Measurements from ENCODE around the gene GNA15.
A peak's percentile ranks its signal among the peaks of the same experiment; 100 is the strongest.
"Not testable (repeated sequence)": the region's sequence is repeated elsewhere in the genome, so short reads cannot be mapped to it uniquely, and the experiment has no call there.

GNA15 gene

DNA sequence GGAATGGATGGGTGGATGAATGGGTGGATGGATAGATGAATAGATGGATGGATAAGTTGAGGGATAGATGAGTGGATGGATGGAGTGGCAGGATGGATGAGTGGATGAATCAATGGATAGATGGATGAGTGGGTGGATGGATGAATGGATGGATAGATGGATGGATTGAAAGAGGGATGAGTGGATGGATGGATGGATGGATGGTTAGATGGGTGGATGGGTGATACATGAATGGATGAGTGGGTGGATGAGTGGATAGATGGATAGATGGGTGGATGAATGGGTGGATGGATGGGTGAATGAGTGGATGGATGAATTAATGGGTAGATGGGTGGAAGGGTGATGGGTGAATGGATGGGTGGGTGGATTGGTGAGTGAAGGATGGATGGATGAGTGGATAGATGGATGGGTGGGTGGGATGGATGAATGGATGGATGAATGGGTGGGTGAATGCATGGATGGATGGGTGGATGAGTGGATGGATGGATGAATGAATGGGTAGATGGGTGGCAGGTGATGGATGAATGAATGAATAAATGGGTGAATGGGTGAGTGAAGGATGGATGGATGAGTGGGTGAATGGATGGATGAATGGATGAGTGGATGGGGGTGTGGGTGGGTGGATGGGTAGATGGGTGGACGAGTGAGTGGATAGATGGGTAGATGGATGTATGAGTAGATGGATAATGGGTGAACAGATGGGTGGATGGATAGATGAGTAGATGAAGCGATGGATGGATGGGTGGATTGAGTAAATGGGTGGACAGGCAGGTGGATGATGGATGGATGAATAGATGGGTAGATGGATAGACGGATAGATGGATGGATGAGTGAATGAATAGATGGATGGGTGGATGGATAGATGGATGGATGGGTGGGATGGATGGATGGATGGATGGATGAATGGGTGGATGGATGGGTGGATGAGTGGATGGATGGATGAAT lies 17.7 kb downstream of the GNA15 start:
- no peak overlapping the region for H3K4me3 ChIP-seq (ENCODE audit: low read depth, low read length)
- DNase-seq (ENCODE audit: low read depth, low spot score), result no peak
- TF ChIP-seq CTCF (IDR thresholded peaks at IDR 0.05; ENCODE audit: low read depth, low read length), result no peak
- in situ Hi-C loops (cut with HindIII; ENCODE audit: low sequenced_read_pairs), result no loop called here

DNA sequence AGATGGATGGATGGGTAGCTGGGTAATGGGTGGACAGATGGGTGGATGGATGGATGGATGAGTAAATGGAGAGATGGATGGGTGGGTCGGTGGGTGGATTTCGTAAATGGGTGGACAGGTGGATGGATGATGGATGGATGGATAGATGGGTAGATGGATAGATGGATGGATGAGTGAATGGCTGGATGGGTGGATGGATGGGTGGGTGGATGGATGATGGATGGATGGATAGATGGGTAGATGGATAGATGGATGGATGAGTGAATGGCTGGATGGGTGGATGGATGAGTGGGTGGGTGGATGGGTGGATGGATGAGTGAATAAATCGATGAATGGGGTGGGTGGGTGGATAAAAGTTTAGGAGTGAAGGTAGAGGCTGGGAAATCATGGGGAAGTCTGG lies 18.6 kb downstream of the GNA15 start:
- in situ Hi-C loops (cut with HindIII; ENCODE audit: low sequenced_read_pairs); H3K4me3 ChIP-seq (ENCODE audit: low read depth, low read length); DNase-seq (ENCODE audit: low read depth, low spot score): not testable (repeated sequence)

DNA sequence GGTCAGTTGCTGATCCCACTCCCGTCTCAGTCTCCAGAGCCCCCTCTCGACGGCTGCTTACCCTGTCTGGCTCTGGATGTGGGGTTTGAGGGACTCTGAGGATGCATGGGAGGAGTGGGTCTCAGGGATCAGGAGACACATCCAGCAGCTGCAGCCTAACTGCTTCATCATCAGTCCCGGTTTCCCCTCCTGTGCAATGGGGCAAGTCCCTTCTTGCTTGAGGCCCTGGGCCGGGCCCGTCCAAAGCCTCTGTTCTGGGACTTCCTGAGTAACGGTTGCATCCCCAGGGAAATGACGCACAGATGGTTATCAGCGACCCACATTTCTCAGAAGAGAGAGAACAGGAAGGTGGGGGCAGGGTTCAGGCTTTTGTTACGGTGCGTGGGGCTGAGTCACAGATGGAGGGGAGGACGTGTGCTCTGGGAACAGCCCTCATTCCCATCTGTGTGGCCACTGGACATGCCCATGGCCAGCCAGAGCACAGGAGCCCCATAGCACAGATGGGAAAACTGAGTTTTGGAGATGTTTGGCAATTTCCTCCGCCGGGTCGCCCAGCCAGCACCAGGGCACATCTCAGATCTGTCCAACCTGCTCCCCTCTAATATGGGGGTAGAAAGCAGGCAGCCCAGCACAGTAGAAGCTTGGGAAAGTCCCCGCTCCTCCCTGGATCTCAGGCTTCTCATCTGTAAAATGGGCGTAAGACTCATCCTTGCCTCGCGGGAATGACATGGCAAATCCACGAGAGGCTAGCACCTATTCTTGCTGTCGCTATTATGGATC lies 19.3 kb downstream of the GNA15 start:
- peak; percentile 96 for DNase-seq (ENCODE audit: low read depth, low spot score)
- in situ Hi-C loops (cut with HindIII; ENCODE audit: low sequenced_read_pairs), result no loop called here
- no peak for TF ChIP-seq CTCF (IDR thresholded peaks at IDR 0.05; ENCODE audit: low read depth, low read length)
- H3K4me3 ChIP-seq (ENCODE audit: low read depth, low read length), result peak overlapping the region; percentile 10

GRCh38 chr19:3157096-3157845 lies 21.4 kb downstream of the GNA15 start:
- no peak for TF ChIP-seq CTCF (IDR thresholded peaks at IDR 0.05; ENCODE audit: low read depth, low read length)
- no peak overlapping the region for H3K4me3 ChIP-seq (ENCODE audit: low read depth, low read length)
- DNase-seq (ENCODE audit: low read depth, low spot score), result no peak
- in situ Hi-C loops (cut with HindIII; ENCODE audit: low sequenced_read_pairs), result no loop called here

- DNase-seq (ENCODE audit: low read depth, low spot score), result no peak
- in situ Hi-C loops (cut with HindIII; ENCODE audit: low sequenced_read_pairs), result no loop called here
- TF ChIP-seq CTCF (IDR thresholded peaks at IDR 0.05; ENCODE audit: low read depth, low read length), result no peak
- H3K4me3 ChIP-seq (ENCODE audit: low read depth, low read length), result no peak overlapping the region
Measured at GRCh38 chr19:3159565-3159964, 23.7 kb downstream of the GNA15 start.

DNA sequence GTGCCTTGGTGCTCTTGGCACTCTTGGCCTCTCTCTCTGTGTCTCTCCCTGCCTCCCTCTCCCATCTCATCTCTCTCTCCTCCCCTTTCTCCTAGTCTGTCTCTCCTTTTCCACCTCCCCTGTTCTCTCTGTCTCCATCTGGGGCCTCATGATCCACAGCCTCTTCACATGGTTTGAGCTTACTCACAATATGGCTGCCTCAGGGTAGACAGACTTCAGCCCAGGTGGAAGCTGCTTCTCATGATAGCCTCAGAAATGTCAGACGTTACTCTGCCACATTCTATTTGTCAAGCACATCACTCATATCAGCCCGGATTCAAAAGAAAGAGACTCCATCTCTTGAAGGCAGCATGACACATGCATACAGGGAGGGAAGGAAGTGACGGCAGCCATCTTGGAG lies 24.4 kb downstream of the GNA15 start:
- no peak overlapping the region for H3K4me3 ChIP-seq (ENCODE audit: low read depth, low read length)
- no peak for DNase-seq (ENCODE audit: low read depth, low spot score)
- TF ChIP-seq CTCF (IDR thresholded peaks at IDR 0.05; ENCODE audit: low read depth, low read length), result no peak
- in situ Hi-C loops (cut with HindIII; ENCODE audit: low sequenced_read_pairs), result no loop called here
